CD4-positive, alpha-beta T cell treated with Interleukin-1 beta for 1 hour (primary cell): ENCODE measurements around the gene ANKRD33.
"Not testable (repeated sequence)": the region's sequence is repeated elsewhere in the genome, so short reads cannot be mapped to it uniquely, and the experiment has no call there.

Experiments used
- DNase-seq, 2 donors: peaks; one replicate each; pipeline ENCODE4 v3.0.0-alpha.2; 2020 to 2022

ANKRD33 gene

GRCh38 chr12:51883295-51883694 is 4.6 kb upstream of the ANKRD33 start:
- DNase-seq, result no peak

- no peak for DNase-seq
Measured at GRCh38 chr12:51883998-51884675, 3.8 kb upstream of the ANKRD33 start.

GRCh38 chr12:51884676-51885229 is 3.1 kb upstream of the ANKRD33 start:
- no peak for DNase-seq

DNA sequence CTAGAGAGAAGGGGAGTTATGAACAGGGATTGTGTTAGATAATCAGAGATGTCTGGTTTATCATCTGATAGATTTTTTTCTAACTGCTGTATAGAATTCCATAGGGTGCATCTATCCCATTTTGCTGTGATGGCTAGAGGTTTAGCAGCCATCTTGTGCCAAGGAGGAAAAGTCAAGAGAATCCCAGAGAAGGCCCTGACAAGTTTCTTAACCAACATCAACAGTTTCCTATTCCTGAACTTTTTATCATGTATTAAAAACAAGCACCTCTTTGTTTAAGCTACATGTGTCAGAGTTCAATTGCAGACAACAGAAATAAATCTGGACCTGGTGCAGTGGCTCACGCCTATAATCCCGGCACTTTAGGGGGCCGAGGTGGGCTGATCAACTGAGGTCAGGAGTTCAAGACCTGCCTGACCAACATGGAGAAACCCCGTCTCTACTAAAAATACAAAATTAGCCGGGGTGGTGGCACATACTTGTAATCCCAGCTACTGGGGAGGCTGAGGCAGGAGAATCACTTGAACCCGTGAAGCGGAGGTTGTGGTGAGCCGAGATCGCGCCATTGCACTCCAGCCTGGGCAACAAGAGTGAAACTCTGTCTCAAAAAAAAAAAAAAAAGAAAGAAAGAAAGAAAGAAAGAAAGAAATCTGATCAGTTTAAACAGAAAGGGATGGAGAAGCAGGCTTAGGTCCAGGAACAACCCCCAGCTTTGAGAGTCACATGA is 2.4 kb upstream of the ANKRD33 start:
- DNase-seq, result not testable (repeated sequence)

DNA sequence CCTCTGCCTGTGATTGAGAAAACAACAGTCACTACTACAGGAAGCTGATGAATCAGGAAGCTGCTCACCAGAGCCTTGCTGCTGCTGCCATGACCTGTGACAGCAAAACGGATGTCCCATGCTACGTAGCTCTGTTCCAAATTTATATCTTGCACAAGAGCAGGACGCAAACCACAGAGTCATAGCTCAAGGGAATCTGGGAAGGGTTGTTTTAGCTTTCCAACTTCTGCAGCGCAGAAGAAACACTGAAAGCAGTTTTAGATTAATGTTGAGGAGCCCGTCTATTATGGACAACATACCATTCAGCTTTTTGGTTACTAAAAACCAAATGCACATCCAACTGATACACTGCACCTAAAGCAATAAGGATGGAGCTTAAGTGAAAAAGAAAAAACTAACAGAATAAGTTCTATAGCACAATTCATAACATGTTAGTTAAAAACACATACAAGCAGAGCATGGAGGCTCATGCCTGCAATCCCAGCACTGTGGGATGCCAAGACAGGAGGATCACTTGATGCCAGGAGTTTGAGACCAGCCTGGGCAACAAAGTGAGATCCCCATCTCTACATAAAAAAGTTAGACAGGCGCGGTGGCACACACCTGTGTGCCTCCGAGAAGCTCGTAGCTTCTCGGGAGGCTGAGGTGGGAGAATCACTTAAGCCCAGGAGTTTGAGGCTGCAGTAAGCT is 1.7 kb upstream of the ANKRD33 start:
- peak; percentile 51 to 77 for DNase-seq

DNA sequence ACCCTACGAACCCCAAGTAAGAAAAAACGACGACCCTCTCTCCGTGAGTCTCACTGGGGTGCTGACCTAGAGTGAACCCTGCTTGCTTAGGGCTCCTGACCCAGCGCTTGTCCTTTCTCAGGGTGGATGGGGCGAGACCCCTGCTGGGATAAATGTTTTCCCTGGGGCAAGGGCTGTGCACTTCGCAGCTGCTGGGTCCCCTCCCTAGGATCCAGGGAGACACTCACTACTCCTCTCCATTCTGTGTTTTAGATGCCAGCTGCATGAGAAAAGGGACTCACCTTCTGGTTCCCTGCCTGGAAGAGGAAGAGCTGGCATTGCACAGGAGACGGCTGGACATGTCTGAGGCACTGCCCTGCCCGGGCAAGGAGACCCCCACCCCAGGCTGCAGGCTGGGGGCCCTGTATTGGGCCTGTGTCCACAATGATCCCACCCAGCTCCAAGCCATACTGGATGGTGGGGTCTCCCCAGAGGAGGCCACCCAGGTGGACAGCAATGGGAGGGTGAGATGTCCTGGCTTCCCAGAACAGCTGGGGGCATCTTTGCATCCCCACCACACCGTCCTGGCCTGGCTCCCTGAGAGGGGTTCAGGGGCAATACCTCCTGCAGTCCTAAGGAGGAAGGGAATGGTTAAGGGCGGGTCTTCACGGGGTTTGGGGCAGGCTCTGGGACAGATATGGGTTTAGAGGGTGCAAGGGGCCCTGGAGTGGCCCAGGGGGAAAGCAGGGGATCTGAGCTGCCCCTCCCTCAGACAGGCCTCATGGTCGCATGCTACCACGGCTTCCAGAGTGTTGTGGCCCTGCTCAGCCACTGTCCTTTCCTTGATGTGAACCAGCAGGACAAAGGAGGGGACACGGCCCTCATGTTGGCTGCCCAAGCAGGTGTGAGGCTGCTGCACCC is 663 bp downstream of the ANKRD33 start:
- no peak for DNase-seq

DNA sequence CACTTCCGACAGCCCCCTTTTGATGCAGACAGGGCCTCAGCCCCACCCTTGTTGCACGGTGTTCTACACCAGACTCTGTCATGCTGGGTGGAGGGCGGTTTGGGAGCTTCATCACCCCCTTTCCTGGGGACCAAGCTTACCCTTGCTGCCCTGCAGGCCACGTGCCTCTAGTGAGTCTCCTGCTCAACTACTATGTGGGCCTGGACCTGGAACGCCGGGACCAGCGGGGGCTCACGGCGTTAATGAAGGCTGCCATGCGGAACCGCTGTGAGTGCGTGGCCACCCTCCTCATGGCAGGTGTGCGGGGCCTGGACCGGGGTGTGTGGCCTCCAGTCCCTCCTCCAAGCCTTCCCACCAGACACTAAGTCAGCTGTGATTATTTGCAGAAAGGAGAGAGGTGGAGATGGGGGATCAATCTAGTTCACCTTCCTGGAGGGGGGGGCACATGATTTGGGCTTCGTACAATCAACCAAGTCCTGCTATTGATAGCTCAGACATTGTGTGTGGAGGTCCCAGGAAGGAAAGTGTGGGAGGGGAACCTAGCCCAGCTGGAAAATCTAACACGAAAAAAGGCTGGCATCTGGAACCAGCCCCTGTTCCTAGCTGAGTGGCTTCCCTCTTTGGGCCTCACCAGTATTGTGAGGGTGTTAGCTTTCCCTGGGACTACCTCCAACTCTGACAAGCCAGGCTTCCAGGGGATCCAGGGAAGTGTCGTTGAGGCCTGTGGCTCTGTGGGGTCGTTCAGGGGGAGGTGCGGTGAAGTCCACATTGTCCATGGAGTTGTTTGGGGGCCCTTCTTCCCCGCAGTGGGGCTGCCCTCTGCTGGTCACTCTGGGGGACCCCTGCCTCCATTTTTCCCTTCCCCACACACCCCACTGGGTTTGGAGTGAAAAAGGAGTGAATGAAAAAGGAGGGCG is 1.6 kb downstream of the ANKRD33 start:
- no peak for DNase-seq

- DNase-seq, result no peak
Measured at GRCh38 chr12:51890133-51890464, 2.2 kb downstream of the ANKRD33 start.

GRCh38 chr12:51890511-51891171 is 2.7 kb downstream of the ANKRD33 start:
- DNase-seq, result no peak

- no peak for DNase-seq
Measured at GRCh38 chr12:51891843-51892242, 3.9 kb downstream of the ANKRD33 start.

DNA sequence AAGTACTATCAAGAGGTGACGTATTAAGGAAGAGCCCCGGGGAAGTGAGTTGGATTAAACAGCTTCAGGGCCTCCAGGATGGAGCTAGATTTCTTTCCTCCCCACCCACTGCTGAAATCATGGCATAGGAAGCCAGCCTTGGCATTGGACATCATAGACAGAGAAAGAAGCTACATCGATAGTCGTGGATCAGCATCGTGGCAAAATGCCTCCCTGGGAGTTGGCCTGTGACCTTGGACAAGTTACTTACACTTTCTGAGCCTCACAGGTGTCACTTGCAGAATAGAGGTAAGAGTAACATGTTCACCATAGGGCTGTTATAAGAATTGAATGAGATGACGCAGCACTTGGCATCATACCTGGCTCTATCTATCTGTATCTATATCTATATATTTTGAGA is 5.9 kb downstream of the ANKRD33 start:
- DNase-seq, result no peak

DNA sequence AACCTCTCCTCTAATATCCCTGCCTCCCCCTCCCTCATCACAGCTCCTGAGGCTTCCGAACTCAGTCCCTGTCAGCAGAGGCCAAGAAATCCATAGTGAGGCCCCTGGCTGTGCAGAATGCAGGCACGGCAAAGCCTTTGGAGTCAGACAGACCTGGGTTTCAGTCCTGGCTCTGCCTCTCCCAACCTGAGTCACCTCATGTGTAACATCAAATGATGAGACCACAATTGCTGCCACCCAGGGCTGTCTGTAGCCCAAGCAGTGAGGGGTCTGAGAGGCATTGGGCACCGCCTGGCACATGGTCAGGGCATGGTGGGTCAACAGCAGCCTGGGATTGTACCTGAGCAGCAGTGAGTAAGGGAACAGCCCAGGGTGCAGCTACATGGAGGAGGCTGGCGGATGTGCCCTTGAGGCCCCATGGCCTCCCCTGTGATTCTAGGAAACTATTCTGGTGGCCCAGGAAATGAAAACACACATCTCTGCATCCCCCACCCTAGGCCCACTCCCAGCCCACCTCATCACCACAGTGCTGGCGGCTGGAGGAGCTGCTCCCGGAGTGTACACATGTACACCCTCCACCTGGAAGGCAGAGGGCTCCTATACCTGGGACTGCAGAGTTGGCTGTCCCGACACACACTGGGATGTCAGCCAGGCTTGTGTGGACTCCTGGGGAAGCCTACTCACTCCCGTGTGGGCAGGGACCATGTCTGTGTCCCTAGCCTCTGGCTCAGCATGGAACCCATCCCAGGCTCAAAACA is 7.7 kb downstream of the ANKRD33 start:
- DNase-seq, result no peak

GRCh38 chr12:51896236-51896635 is 8.3 kb downstream of the ANKRD33 start:
- no peak for DNase-seq

GRCh38 chr12:51897181-51897580 is 9.3 kb downstream of the ANKRD33 start:
- DNase-seq, result no peak

GRCh38 chr12:51898506-51898905 is 10.6 kb downstream of the ANKRD33 start:
- no peak for DNase-seq

- no peak for DNase-seq
Measured at GRCh38 chr12:51898937-51899336, 11.0 kb downstream of the ANKRD33 start.

DNA sequence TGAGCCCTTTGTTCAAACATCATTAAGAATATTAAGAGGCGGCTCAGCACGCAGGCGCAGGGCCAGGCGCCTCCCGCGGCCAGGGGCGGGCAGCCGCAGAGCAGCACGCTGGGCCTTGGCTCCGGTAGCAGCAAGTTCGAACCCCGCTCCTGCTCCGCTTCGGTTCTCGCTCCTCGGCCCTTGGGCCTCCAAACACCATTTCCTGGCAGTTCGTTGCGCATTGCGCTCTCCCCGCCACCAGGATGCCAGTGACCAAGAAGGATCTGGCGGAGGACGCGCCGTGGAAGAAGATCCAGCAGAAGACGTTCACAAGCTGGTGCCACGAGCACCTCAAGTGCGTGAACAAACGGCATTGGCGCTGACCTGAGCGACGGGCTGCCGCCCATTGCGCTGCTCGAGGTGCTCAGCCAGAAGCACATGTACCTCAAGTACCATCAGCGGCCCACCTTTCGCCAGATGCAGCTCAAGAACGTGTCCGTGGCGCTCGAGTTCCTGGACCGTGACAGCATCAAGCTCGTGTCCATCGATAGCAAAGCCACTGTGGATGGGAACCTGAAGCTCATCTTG is 12.5 kb downstream of the ANKRD33 start:
- DNase-seq, result no peak

DNA sequence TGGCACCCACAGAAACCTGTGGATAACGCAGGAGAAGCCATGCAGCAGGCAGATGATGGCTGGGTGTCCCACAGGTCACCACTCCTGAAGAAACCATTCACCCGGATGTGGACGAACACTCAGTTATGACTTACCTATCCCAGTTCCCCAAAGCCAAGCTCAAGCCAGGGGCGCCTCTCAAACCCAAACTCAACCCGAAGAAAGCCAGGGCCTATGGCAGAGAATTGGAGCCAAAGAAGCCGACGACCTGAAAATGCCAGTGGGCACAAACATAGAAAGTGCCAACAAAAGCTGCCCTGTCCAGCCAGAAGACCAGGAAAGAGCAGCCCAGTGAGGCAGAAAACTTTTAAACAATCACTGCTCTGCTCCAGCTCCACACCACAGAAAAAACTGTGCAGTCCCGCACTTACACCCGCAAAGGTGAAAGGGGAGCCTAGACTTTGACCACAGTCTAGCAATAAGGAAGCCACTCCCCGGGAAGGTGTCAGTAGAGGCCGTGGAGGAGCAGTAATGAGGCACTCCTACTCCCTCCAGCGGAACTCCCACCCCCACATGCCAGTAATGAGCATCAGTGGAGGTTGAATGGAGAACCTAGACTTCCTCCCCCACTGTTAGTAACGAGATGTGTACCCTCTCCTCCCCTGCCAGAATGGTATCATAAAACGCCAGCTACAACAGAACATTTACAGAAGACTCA is 13.4 kb downstream of the ANKRD33 start:
- no peak for DNase-seq

GRCh38 chr12:51901881-51902280 is 14.0 kb downstream of the ANKRD33 start:
- DNase-seq, result no peak
